Mammary epithelial cell (primary cell): Measurements from ENCODE around the gene SLC7A6OS.

Experiments
- CTCF ChIP-seq, 2 donors: IDR thresholded peaks in 1 of 2; conservative IDR thresholded peaks in 1 of 2; 2 replicates each; pipeline ENCODE4 v1.5.1; 2011 to 2012; ENCODE audit warnings: inconsistent platforms in 2 of 2, low read length in 2 of 2, mild to moderate bottlenecking in 2 of 2, control low read depth in 1 of 2, low read depth in 1 of 2; ENCODE audit not compliant: insufficient read depth in 1 of 2; ENCODE audit errors: extremely low read depth in 1 of 2
- EZH2 ChIP-seq: IDR thresholded peaks from 2 replicates; pipeline ENCODE4 v1.6.1; 2012; ENCODE audit warnings: low read length, inconsistent platforms, borderline replicate concordance

- TF ChIP-seq CTCF (conservative IDR thresholded peaks at IDR 0.05 in 1 of 2, IDR thresholded peaks at IDR 0.05 in 1 of 2; ENCODE audit: extremely low read depth in 1 of 2, insufficient read depth in 1 of 2, low read depth in 1 of 2, low read length in 2 of 2) (no peak), EZH2 (no peak)
These were observed 10.9 kb downstream of the SLC7A6OS start for GRCh38 chr16:68299571-68300453.
